NCI-H524 (cell line): ENCODE measurements around the gene GLRA3.
"Not testable (repeated sequence)": the region's sequence is repeated elsewhere in the genome, so short reads cannot be mapped to it uniquely, and the experiment has no call there.

Experiments used
- DNase-seq, 2 experiments: peaks; one replicate each; lab custom pipeline; 2025; lab: John Stamatoyannopoulos, UW

Gene GLRA3

GRCh38 chr4:174828845-174829701 lies at the start of gene GLRA3:
TSS of gene GLRA3 (minus strand) at chr4:174829247. CDS start at chr4:174828811, 436 bp downstream.
- peak; percentile 84 to 90 for DNase-seq

GRCh38 chr4:174874898-174875297 lies 45.9 kb upstream of the GLRA3 start:
- DNase-seq = no peak

GRCh38 chr4:174873931-174874330 lies 44.9 kb upstream of the GLRA3 start:
- DNase-seq = peak in 1 of 2 experiments; percentile 48

- DNase-seq = not testable (repeated sequence)
Measured at GRCh38 chr4:174873146-174873545, 44.1 kb upstream of the GLRA3 start.

DNA sequence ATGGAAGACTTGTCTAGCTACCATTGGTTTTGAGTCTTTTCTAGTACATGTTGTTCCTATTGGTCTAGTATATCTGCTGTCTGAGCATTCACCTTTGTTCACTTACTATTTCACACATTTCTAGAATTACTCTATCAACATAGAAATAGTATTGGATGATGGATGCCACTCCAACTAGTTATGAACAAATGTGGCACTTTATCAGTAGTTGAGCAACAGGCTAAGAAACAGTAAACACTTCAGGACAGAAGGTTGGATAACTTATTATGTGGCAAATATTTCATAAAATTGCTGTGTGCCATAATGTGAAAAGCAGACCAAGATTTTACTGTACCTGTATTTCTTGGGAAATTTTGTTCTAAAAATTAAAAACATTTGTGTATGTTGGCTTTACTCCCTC lies 42.4 kb upstream of the GLRA3 start:
- DNase-seq = no peak

- no peak for DNase-seq
Measured at GRCh38 chr4:174870311-174870710, 41.3 kb upstream of the GLRA3 start.

- DNase-seq = no peak
Measured at GRCh38 chr4:174869339-174869738, 40.3 kb upstream of the GLRA3 start.

- DNase-seq = no peak
Measured at GRCh38 chr4:174867903-174868302, 38.9 kb upstream of the GLRA3 start.

- no peak for DNase-seq
Measured at GRCh38 chr4:174865418-174865985, 36.5 kb upstream of the GLRA3 start.

- DNase-seq = no peak
Measured at GRCh38 chr4:174864031-174864430, 35.0 kb upstream of the GLRA3 start.

DNA sequence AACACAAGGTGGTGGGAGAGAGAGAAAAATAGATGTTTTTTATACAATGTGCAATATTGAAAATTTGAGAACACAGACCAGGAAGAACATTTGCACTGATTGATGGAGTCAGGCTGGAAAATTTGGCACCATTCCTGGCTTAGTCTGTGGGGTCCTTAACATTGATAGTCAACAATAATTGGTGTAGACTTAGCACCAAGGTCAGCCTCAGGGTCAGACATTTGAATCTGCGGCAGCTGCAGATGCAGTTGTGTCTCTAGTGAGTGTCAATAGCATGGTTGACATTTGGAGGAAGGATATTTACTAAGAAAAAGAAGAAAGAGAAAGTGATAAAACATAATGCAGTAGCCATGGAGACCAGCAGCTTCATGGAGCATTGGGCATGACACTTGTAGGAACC lies 31.5 kb upstream of the GLRA3 start:
- no peak for DNase-seq

DNA sequence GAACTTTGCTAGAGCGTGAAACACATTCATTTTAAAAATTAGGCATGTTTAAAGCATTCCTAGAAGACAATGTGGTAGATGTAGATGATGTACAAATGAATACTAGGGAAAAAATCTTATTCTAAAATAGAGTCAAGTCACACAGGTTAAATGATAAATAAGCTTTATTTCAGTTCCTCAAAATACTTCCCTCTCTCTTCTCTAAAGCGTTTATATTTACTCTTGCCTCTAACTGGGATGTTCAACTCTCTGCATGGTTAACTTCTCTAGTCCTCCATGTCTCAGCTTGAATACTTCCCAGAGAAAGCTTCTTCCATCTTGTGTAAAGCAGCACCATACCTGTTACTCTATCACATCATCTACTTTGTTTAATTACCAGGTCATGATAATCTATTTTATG lies 30.9 kb upstream of the GLRA3 start:
- no peak for DNase-seq

- no peak for DNase-seq
Measured at GRCh38 chr4:174856926-174857800, 28.1 kb upstream of the GLRA3 start.

DNA sequence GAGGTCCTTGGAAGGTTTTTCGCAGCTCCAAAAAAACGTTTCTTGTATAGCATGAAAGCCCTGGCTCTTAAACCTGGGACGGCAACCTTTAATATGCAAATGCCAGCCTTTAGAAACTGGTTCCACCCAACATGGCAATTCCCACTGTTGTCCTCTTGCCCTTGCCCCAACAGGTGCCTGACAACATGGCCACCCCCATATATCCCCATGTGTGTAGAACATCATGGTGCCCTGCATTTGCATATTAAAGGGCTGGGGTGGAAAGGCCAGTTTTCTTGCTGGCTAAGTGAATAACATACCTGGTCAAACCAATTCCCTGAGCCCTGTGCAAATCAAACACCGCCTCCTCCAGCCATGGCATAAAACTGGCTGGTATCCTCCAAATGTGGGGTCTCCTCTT lies 26.0 kb upstream of the GLRA3 start:
- no peak for DNase-seq

GRCh38 chr4:174853629-174854028 lies 24.6 kb upstream of the GLRA3 start:
- DNase-seq = no peak

DNA sequence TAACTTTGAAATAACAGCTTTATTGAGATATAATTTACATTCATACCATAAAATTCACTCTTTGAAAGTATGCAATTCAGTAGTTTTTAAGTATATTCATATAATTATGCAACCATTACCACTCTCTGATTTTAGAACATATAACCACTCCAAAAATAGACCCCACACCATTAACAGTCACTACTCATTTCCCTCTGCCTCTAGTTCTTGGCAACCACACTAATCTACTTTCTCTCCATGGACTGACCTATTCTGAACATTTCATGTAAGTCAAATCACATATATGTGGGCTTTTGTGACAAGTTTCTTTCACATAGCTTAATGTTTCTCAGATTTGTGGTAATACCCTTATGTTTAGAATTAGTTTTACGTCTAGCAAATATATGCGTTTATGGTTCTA lies 19.5 kb upstream of the GLRA3 start:
- DNase-seq = no peak

- no peak for DNase-seq
Measured at GRCh38 chr4:174847801-174848427, 18.9 kb upstream of the GLRA3 start.

DNA sequence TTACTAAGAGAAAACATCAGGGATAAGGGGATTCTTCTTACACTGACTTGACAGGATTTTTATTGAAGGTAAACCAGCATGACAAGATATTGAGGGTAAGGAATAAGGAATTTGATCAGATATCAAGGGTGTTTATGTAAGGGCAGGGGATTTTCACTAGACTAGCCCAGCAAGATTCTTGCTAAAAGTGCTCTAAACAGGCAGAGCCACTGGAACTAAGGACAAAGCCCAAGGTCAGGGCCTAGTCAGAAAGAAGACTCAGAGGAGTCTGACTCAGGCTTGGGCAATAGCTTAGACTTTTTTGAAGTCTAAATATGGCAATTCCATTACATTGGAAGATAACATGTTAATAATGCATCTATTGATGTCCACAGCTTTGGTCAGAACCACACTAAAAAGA lies 6.5 kb upstream of the GLRA3 start:
- no peak for DNase-seq

DNA sequence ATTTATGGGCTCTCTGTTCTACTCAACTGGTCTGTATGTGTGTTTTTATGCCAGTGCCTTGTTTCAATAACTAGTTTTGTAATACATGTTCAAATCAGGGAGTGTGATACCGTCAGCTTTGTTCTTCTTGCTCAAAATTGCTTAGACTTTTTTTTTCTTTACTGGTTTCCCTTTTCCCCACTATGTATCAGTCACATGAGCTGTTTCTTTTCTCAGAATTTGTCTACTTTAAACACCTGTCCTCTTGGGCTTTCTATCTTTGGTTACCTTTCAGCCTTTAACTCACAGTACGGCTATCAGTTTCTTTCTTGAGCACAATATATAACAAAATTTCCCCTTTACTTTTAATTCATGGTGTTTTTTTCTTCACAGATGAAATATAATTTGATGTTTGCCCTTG lies 5.4 kb upstream of the GLRA3 start:
- DNase-seq = no peak

DNA sequence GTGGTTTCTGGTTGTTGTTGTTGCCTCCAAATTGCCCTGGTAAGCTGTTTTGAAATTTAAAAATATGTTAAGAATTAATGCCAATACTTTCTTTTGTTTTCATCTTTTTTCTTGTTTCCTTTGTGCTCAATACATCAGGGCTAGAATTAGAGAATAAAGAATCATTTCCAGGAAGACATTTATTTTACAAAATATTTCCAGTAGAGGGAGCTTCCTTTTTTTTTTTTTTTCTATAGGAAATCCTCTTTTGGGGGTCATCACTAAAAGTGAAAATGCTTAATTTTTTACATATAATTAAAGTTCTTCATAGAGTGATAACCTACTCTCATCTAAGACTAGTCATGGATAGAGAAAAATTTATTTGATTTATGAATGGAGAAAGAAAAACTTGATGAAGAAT lies 2.4 kb downstream of the GLRA3 start:
- no peak for DNase-seq

DNA sequence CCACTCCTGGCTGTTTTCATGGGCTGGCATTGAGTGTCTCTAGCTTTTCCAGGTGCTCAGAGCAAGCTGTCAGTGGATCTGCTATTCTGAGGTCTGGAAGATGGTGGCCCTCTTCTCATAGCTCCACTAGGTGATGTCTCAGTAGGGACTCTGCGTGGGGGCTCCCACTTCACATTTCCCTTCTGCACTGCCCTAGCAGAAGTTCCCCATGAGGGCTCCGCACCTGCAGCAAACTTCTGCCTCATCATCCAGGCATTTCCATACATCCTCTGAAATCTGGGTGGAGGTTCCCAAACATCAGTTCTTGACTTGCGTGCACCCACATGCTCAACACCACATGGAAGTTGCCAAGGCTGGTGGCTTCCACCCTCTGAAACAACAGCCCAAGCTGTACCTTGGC lies 13.8 kb downstream of the GLRA3 start:
- DNase-seq = no peak

GRCh38 chr4:174813292-174813691 lies 15.8 kb downstream of the GLRA3 start:
- no peak for DNase-seq
